ENCODE data around the gene KLK14.

Gene KLK14

GRCh38 chr19:51070334-51071094 lies 12.2 kb downstream of the KLK14 start:
- no peak for TF ChIP-seq CTCF (IDR thresholded peaks at IDR 0.05; ENCODE audit: insufficient read depth, low read depth, low read length, missing control alignments)
- DNase-seq (ENCODE audit: low read depth): no peak

GRCh38 chr19:51066393-51067186 lies 16.1 kb downstream of the KLK14 start:
- no peak for DNase-seq (ENCODE audit: low read depth)
- H3K4me3 ChIP-seq (ENCODE audit: low read depth, low read length): no peak overlapping the region
- no peak for TF ChIP-seq CTCF (IDR thresholded peaks at IDR 0.05; ENCODE audit: insufficient read depth, low read depth, low read length, missing control alignments)

More at GRCh38 chr19:51070334-51071094, 12.2 kb downstream of the KLK14 start:
- no peak overlapping the region for H3K4me3 ChIP-seq (ENCODE audit: low read depth, low read length)

GRCh38 chr19:51065221-51065960 lies 17.3 kb downstream of the KLK14 start:
- H3K4me3 ChIP-seq (ENCODE audit: low read depth, low read length): no peak overlapping the region
- no peak for TF ChIP-seq CTCF (IDR thresholded peaks at IDR 0.05; ENCODE audit: insufficient read depth, low read depth, low read length, missing control alignments)
- DNase-seq (ENCODE audit: low read depth): no peak

GRCh38 chr19:51064534-51065220 lies 18.0 kb downstream of the KLK14 start, which contains the start of gene KLK13:
Gene KLK13 (minus strand): TSS chr19:51065092. CDS start chr19:51065067, 25 bp downstream.
- DNase-seq (ENCODE audit: low read depth): no peak
- no peak for TF ChIP-seq CTCF (IDR thresholded peaks at IDR 0.05; ENCODE audit: insufficient read depth, low read depth, low read length, missing control alignments)
- H3K4me3 ChIP-seq (ENCODE audit: low read depth, low read length): no peak within 1 kb of the TSS

GRCh38 chr19:51063664-51064063 lies 19.0 kb downstream of the KLK14 start:
- H3K4me3 ChIP-seq (ENCODE audit: low read depth, low read length): no peak overlapping the region
- no peak for DNase-seq (ENCODE audit: low read depth)
- no peak for TF ChIP-seq CTCF (IDR thresholded peaks at IDR 0.05; ENCODE audit: insufficient read depth, low read depth, low read length, missing control alignments)

- no peak overlapping the region for H3K4me3 ChIP-seq (ENCODE audit: low read depth, low read length)
- no peak for TF ChIP-seq CTCF (IDR thresholded peaks at IDR 0.05; ENCODE audit: insufficient read depth, low read depth, low read length, missing control alignments)
- no peak for DNase-seq (ENCODE audit: low read depth)
These were observed 21.7 kb downstream of the KLK14 start for GRCh38 chr19:51060973-51061372.
